Stimulated activated CD8-positive, alpha-beta memory T cell treated with anti-CD3 and anti-CD28 coated beads, Interleukin-12 subunit alpha, Interleukin-12 subunit beta, amount 100 ng/mL, for 1 hour (primary cell): ENCODE measurements around the gene LAMA5.

ENCODE experiments used
- DNase-seq: peaks from one replicate; pipeline ENCODE4 v3.0.0-alpha.2; 2020; ENCODE audit warnings: low read depth

LAMA5 gene

GRCh38 chr20:62267543-62267942, 99.6 kb downstream of the LAMA5 start:
- DNase-seq: no peak

GRCh38 chr20:62266851-62267250, 100.3 kb downstream of the LAMA5 start:
- no peak for DNase-seq

- DNase-seq: no peak
These were observed 100.8 kb downstream of the LAMA5 start for GRCh38 chr20:62266340-62266739.

- no peak for DNase-seq
These were observed 101.7 kb downstream of the LAMA5 start for GRCh38 chr20:62265365-62265764.

GRCh38 chr20:62263396-62263795, 103.7 kb downstream of the LAMA5 start:
- DNase-seq: no peak

GRCh38 chr20:62262064-62262463, 105.0 kb downstream of the LAMA5 start:
- no peak for DNase-seq

GRCh38 chr20:62259294-62259565, 107.9 kb downstream of the LAMA5 start:
- no peak for DNase-seq
